CD4-positive, alpha-beta T cell treated with Interleukin-6 for 4 hours (primary cell): ENCODE results near the gene ADRA2A.

Experiments used
- DNase-seq: peaks from one replicate; pipeline ENCODE4 v3.0.0-alpha.2; 2020; ENCODE audit warnings: mixed read lengths

ADRA2A gene

DNA sequence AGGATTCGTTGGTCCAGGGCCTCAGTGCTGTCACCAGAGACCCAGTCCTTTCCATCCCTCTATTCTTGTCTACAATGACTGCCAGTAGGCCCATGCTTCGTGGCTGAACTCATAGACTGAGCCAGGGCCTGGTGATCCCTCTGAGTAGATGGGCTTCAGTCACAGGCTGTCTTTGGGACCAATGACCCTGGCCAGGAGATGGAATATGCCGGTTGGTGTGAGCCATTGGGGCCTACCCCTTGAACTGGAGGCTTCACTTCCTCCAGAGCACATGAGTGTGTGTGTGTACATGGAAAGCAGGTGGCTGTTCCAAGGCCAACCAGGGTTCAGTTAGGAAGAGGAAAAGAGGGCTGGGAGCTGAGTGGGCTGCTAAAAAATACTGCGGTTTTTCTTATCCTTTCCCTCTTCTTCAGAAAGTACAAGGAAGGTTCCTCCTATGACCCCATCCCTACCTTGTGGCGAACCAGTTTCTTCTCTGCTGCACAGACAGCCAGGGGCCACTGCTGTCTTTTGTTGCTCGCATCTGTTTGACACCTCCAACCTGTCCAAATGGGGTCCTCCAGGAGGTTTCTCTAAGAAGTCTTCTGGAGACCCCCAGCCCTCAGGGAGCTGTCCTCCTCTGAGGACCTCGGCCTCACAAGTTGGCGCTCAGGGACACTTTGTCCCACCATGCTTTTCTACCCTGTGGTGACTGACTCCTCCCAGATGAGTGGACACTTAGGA, 36.6 kb downstream of the ADRA2A start:
- DNase-seq = no peak

DNA sequence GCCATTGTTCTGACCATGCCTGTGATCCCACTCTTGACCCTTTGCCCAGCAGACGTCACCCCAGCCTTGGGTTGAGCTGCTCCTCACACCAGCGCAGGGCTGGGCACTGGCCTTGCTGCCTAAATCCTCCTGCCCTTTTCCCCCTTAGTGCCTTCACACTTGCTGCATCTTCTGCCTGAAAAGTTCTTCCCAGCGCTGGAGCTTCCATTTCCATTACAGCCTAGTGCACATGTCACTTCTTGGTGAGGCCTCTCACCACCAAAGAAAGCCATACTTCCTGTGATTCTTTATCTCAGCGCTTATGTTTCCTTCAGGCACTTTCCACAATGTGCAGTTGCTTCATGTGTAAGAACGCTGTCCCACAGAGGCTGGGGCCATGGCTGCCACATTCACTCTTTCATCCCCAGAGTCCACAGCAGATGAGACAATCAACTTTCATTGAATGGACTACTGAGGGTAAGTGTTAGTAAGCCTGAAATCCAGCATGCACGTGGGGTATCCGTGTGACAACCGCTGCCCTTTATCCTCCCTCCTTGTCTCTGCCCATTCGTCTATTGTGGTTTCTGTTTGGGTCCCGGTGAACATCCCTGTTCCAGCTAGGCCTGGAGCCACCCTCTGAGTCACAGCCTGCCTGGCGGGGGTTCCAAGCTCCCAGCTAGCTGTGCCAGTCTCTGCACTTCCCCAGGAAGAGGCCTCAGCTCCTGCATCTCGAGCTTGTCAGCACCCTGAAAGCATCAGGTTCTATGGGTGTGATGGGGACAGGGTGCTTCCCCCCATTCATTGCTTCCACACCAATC, 37.3 kb downstream of the ADRA2A start:
- DNase-seq = no peak

DNA sequence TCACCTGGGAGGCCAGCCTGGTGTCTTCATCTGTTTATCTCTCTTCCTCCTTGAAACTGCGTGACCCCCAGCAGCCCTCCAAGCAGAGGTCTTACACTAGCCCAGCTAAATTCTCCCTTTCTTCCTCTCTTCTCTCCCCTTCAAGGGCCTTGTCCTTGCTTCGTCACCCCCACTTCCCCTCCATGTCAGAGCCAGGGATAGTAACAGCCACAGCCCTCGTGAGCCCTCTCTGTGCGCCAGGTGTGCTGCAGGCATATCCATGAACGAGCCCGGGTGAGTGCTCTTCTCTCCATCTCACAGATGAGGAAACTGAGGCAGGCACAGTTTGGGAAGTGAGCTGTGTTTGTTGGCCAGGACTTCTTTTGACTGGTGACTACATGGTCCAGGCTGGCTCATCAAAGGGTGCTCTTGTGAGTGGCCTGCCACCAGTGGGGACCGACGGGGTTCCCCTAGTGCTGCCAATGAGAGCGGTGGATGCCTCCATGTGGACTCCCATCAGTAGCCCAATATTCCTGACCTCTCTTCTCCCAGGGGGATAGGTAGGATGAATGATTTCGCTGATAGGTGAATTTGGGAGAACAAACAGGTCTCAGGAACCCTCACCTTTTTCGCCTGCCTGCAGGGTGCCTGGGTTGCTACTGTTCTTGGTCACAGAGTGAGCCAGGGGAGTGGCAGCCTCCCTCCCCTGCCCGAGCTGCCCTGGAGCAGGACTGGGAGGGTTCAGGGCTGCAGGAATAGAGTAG, 38.1 kb downstream of the ADRA2A start:
- no peak for DNase-seq

DNA sequence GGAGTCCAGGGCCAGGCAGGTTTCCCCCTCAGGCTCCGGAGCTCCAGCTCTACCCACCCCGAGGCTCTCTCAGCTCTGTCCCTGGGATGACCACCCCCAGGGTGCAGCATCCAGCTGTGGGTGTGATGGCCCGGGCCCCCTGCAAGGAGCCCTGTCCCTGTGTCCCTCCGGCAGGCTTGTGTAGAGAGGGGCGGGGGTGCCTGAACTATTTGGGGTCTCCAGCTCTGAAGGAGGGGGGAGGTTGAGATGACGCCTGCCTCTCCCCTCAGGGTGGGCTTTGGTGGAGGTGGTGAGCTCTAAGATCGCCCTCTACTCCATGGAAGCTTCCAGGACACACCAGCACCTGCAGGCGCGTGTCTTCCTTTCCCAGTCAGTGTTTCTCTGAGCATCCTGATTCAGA, 39.4 kb downstream of the ADRA2A start:
- DNase-seq = no peak

DNA sequence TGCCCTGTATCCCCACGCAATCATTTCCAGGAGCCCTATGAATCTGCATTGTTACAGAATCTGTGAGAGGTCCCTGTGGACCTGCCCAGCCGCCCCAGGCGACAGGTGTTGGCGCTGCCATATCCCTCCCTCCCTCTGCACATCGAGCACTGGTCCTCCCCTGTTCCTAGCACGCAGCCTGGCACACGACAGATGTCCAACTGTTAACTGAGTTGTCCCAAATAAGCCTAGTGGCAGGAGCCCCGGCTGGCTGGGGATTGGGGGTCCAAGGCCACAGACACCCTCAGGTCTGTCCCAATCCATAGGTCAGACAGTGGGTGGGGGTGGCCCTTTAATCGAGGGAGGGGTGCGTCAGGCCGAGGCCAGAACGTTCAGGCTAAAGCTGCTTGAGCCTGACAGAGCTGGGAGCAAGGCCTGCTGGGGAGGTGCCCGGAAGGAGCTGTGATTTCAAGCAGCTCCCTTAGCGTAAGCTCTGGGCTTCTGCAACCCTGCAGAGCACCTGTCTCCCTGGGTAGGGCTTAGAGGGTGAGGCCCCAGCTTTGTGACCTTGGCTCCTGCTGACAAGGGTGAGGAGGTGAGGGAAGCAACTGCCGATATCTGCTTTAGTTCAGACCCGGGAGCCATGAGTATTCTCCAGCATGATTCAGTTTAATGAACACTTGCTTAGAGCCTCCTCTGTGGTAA, 40.1 kb downstream of the ADRA2A start:
- DNase-seq = no peak

DNA sequence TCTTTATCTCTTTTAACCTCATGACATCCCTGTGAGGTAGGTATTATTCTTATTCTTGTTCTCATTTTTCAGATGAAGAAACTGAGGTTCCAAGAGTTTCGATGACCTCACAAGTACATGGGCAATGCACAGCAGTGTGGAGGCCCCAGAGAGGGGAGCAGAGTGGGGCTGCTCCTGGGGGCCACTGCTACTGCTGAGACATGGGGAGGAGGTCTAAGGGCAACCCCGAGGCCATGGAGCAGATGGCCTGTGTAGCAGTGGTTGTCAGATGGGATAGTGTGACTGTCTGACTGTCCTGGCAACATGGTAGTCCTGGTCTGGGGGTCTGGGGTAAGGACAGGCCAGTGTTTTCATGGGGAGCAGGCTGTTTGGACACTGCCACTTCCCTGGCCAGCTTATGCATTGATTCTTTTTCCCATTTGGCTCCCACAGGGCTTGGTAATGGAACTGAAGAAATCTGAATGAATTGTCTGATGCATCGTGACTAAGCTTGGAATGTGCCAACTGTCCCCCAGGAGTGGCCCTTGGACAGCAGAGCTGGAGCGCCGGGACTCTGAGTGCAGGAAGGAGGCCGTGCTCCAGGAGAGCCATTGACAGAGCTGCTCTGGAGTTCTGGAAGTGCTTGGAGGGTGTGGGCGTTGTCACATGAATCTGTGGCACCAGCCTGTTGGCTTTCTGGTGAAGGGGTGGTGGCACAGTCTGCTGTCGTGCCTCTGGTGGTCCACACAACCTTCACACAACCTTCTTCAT, 40.9 kb downstream of the ADRA2A start:
- no peak for DNase-seq

DNA sequence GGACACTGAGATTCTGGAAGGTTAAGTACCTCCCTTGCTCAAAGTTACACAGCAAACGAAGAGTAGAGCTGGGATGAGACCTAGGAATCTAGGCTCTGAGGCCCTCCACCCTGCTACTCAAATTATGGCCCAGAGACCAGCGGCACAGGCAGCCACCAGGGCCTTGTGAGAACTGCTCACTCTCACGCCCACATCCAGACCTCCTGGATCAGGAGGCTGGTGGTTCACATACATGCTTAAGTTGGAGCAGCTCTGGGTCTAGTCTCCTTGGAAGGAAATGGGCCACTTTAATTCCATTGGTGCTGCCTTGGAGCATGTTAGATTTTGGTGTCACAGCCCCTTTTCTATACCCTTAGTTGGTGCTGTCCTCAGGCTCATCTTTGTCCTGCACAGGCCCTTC, 41.9 kb downstream of the ADRA2A start:
- no peak for DNase-seq

DNA sequence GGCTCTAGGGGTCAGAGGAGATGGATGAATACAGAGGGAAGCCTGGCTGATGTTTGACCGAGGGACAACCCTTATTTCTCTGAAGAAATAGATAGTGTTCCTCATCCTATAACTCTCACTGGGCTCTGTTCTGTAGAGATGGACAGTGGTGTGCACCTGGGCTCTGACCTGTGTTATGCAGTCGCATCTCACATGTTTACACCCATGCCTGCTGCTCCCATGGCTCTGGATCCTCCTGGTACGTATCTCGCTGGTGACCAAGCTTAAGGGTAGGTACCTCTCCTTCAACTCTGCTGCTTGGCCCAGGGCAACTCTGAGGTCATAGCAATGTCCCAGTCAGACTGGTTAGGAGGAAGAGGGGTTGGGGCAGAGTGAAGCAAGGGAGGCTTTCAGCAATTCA, 42.8 kb downstream of the ADRA2A start:
- no peak for DNase-seq

DNA sequence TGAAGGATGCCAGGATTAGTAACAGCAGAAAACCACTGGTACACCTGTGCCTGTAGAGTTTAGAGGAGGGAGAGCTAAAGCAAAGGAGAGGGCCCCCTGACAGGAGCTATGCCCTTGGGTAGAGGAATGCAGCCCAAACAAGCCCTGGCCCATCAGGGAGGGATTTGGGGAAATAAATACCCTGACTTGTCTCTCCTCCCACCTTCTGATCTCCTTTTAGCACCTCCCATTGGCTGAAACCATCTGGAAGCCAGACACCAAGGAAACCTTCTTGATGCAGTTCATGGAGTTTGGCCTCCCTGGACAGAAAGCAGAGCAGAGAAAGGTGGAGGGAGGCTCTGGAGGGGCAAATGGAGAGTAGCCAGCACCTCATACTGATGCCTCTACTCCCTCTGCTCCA, 45.3 kb downstream of the ADRA2A start:
- DNase-seq = no peak

DNA sequence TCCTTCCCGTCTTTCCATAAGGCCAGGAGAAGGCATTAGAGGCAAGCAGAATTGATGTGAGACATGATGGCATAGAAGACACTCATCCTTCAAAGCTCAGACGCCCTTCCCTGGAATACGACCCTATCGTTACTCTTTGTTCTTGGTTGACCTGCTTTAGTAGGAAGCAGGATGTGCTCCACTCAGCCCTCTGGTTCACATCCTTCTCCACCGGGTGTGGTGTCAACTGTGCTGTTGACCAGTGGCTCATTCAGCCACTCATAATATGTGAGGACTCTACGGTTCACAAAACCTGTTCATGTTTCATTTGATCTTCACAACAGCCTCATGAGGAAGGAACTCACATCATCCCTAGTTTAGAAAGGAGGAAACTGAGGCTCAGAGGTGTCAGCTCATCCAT, 47.1 kb downstream of the ADRA2A start:
- DNase-seq = no peak

DNA sequence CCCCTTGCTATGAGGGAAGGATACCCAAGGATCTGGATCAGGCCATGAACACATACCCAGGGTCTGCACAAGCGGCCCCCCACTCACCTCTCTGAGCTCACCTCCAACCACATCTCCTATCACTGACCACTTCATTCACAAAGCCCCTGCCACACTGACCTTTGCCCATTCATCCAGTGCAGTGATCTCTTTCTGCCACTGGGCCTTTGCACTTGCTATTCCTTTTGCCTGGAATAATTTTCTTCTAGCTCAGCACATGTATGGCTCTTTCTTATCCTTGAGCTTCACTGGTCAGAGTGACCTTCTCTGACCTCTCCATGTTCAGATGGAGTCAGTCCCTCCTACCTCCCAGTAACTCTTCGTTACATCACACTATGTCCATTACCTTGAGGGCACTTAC, 48.3 kb downstream of the ADRA2A start:
- no peak for DNase-seq

DNA sequence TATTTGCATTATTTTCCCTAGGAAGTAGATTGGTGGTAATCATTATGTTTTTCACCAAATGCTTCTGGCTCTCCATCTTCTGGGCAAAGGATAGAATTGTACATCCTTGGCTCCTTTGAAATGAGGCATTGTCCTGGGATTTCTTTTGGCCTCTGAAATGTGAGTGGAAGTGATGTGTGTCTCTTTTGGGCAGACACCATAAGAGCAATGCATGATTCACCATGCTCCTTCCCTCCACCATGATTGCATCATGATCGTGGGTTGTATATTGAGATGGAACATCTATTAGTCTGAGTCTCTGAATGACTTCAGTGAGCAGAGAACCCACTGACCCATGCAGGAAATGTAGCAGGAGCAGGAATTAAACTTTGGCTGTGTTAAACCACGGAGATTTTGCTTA, 49.2 kb downstream of the ADRA2A start:
- DNase-seq = no peak

DNA sequence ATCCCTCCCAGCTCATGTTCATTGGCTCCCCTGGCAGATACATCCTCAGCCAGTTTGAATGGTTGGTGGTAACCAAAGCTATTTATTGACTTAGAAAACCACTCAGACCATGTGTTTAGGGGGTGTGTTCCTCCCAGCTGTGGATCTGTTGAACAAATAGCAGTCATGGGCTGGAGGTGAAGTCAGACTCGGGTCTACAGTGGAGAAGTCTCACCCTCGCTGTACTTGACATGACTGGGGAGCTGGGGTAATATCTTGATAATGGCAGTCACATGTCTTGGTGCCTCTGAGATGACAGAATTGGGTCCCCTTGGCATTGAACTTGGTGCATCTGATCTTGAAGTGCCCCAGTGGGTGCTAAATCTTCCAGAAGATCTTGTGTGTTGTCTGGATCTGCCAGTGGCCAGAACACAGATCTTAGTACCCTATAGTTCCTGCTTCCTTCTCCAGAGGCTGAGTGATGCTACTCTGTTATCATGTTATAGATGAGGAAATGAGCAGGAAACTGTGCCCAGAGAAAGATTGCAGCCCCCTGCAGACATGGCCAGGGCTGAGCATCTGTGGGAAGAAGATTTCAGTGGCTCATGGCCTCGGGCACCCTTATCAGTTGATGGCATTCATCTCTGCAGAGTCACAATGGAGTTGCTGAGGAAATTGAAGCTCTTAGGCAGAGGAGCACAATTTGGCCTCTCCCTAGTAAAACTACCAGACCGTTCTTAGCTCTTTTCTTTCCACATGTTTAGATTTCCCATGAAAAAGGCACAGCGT, 50.4 kb downstream of the ADRA2A start:
- DNase-seq = no peak

DNA sequence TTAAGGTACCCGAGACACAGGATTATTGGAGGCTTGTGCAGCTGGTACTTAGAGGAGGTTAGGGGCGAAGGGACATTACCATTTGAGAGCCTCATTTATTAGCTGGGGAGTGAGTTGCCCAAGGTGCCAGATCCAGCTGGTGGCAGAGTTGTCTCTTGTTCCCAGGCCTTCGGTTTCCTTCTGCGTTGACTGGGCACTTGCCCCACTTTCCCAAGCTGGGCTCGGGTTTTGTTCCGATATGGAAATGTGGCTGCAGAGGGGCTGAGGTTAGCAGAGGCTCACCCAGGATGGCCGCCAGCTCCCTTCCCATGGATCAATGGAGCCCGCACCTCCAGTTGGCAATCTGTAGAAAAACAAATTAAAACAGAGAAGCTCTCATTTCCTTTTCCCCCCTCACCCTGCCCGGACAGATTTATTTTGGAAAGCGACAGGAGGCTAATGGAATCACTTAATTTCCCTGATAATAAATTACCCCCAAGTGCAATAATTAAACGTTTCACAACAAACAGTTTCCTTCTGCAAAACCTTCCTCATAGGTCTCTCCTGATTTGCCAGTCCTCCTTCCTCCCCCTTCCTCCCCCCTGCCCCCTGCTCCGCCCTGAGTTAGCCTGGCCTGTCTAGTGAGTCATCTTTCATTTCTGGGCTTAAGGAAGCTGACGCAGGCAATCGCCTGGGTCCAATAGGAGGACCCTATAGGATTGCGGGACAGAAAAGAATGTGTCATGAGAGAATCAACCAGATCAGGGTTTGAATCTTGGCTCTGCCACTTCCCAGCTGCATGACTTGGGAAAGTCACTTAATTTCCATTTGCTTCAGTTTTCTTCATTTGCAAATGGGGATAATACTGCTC, 51.7 kb downstream of the ADRA2A start:
- no peak for DNase-seq

DNA sequence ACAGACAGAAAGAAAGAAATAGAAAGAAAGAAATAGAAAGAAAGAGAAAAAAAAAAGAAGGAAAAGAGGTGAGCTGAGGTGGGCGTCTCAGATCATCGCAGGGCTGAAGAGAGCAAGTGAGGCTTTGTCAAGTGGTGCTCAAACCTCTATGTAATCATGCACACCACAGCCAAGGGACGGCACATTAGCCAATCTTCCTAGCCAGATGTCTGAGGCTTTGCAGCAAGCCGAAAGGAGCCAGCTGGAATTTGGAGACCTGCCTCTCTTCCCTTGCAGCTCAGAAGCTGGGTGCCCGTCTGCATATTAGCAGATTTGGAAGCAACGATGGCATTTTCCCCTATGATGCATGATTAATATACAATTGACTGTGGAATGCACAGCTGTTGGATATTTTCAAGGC, 52.5 kb downstream of the ADRA2A start:
- DNase-seq = no peak

DNA sequence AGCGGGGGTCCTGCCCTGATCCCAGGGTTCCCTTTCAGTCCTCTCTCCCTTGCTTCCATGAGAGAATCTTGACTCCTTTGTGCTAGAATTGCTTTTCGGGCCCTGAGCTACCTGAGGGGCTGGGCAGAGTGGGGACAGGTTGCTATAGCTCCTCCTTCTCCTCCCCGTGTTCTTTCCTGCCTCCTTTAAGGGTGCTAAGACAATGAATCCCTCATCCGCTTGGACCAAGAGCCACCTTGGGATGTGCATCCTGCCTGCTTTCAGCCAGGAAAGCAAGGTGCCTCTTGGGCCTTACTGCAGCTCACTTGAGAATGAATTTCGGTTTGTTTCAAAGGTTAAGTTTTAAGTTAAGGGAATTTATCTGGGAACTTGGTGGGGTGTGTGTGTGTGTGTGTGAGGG, 53.6 kb downstream of the ADRA2A start:
- no peak for DNase-seq
